Measurements from ENCODE around the gene CALHM3. TPM values are rescaled to one million over a fixed set of nuclear protein-coding genes. Genes with fewer than 3 reads are reported as not detected.
"Not testable (repeated sequence)": the region's sequence is repeated elsewhere in the genome, so short reads cannot be mapped to it uniquely, and the experiment has no call there.

CALHM3 gene
- total and polyA plus RNA-seq, 2 donors (not counting 3 experiments of a cell fraction or from before 2014, with no cell fraction given) = not detected

DNA sequence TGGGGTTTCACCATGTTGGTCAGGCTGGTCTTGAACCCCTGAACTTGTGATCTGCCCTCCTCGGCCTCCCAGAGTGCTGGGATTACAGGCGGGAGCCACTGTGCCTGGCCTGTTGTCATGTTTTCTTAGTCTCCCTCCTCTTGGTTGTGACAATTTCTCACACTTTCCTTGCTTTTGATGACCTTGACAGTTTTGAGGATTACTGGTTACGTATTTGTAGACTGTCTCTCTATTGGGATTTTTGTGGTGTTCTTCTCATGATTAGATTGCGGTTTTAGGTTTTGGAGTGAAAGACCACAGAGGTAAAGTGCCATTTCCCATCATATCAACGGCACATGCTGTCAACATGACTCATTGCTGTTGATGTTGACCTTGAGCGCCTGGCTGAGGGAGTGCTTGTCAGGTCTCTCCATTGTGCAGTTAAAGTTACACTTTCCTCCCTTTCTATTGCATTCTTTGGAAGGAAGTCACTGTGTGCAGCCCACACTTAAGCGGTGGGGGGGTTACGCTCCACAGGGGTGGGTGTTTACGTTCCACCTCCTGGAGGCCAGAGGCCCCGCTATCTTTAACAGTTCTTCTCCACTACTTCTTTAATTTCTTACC lies 25.2 kb upstream of the CALHM3 start:
- ChIA-PET POLR2A (interaction anchor here (0.6 to 0.7 kb wide), 2 partner anchors 241 to 344 kb away, joined by 5 to 9 read pairs; no protein-coding TSS in a partner anchor), CTCF (interaction anchor here (0.6 to 1.8 kb wide), 11 partner anchors 10 to 285 kb away, joined by 3 to 11 read pairs (median 3); no protein-coding TSS in a partner anchor)
- TF ChIP-seq, protein P1, sequence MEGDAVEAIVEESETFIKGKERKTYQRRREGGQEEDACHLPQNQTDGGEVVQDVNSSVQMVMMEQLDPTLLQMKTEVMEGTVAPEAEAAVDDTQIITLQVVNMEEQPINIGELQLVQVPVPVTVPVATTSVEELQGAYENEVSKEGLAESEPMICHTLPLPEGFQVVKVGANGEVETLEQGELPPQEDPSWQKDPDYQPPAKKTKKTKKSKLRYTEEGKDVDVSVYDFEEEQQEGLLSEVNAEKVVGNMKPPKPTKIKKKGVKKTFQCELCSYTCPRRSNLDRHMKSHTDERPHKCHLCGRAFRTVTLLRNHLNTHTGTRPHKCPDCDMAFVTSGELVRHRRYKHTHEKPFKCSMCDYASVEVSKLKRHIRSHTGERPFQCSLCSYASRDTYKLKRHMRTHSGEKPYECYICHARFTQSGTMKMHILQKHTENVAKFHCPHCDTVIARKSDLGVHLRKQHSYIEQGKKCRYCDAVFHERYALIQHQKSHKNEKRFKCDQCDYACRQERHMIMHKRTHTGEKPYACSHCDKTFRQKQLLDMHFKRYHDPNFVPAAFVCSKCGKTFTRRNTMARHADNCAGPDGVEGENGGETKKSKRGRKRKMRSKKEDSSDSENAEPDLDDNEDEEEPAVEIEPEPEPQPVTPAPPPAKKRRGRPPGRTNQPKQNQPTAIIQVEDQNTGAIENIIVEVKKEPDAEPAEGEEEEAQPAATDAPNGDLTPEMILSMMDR (IDR thresholded peaks at IDR 0.05; ENCODE audit: extremely low read depth in 1 of 2, insufficient read depth in 1 of 2, low read depth in 1 of 2, low read length in 2 of 2) = no peak
- TF ChIP-seq POLR2AphosphoS5 (IDR thresholded peaks at IDR 0.05; ENCODE audit: insufficient read depth, low read depth, low read length) = peak; percentile 94
- TF ChIP-seq JUN (IDR thresholded peaks at IDR 0.05; ENCODE audit: borderline replicate concordance, insufficient read depth, insufficient read length, low read depth) = peak; percentile 92
- TF ChIP-seq FOS (IDR thresholded peaks at IDR 0.05; ENCODE audit: borderline replicate concordance, insufficient read depth, low read length) = peak; percentile 95
- TF ChIP-seq MYC (IDR thresholded peaks at IDR 0.05; ENCODE audit: low read depth, low read length) = peak; percentile 14
- no peak for TF ChIP-seq POLR2A (IDR thresholded peaks at IDR 0.05; ENCODE audit: low read depth, low read length)
- peak; percentile 55 for TF ChIP-seq GATA2 (IDR thresholded peaks at IDR 0.05; ENCODE audit: insufficient read depth, insufficient read length, low read depth, low read length)
- TF ChIP-seq, protein P2, sequence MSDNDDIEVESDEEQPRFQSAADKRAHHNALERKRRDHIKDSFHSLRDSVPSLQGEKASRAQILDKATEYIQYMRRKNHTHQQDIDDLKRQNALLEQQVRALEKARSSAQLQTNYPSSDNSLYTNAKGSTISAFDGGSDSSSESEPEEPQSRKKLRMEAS (IDR thresholded peaks at IDR 0.05; ENCODE audit: insufficient read depth, insufficient read length) = peak; percentile 4
- no peak for TF ChIP-seq EZH2 (IDR thresholded peaks at IDR 0.05; ENCODE audit: borderline replicate concordance, low read depth, low read length, severe bottlenecking)
- H3K4me1 ChIP-seq (ENCODE audit: control insufficient read depth, extremely low read depth, insufficient read depth, low read length) = peaks cover 10% of the 10 kb centered on the region
- dilution Hi-C loops (cut with MboI; ENCODE audit: extremely low pct_ligation_motif_present, low sequenced_read_pairs) = no loop called here
- peak; percentile 94 for DNase-seq (ENCODE audit: low read depth, low spot score)
- no peak overlapping the region for H3K4me3 ChIP-seq (replicated peaks in 1 of 3; ENCODE audit: insufficient read depth in 1 of 3, low read depth in 1 of 3, low read length in 3 of 3)
- no peaks in the 10 kb centered on the region for H3K79me2 ChIP-seq (ENCODE audit: control insufficient read depth, insufficient read depth, low read length)
- H3K9ac ChIP-seq (replicated peaks; ENCODE audit: extremely low read depth, insufficient read depth, low read length) = peak overlapping the region; percentile 32
- no peaks in the 10 kb centered on the region for H3K9me3 ChIP-seq (replicated peaks; ENCODE audit: control insufficient read depth, insufficient read depth, low read length)
- peak overlapping the region; percentile 56 for H3K27ac ChIP-seq (ENCODE audit: insufficient read depth, low read depth, low read length)
- intact Hi-C loops (cut with micrococcal nuclease) = loop anchor here (5.0 kb wide), 1 partner anchor 78 kb away; no protein-coding TSS in a partner anchor
- H3K9me1 ChIP-seq (replicated peaks; ENCODE audit: control insufficient read depth, extremely low read depth, insufficient read depth, low read length) = no peaks in the 10 kb centered on the region
- peak overlapping the region; percentile 48 for H3K4me2 ChIP-seq (ENCODE audit: insufficient read depth, low read length)
- no peaks in the 10 kb centered on the region for H3K36me3 ChIP-seq (ENCODE audit: control insufficient read depth in 2 of 2, extremely low read depth in 1 of 2, insufficient read depth in 2 of 2, low read length in 2 of 2)
- H4K20me1 ChIP-seq (replicated peaks; ENCODE audit: control insufficient read depth, extremely low read depth, insufficient read depth, low read length) = no peaks in the 10 kb centered on the region
- BruUV-seq (replicated peaks) = no TSS peak
- peak overlapping the region; percentile 35 for H2AFZ ChIP-seq (ENCODE audit: low read depth, low read length)
- FAIRE-seq = peak; percentile 100
- peaks cover 2 to 17% of the 10 kb centered on the region in 2 experiments for H3K27me3 ChIP-seq (ENCODE audit: control insufficient read depth in 2 of 2, insufficient read depth in 2 of 2, low read length in 2 of 2)

DNA sequence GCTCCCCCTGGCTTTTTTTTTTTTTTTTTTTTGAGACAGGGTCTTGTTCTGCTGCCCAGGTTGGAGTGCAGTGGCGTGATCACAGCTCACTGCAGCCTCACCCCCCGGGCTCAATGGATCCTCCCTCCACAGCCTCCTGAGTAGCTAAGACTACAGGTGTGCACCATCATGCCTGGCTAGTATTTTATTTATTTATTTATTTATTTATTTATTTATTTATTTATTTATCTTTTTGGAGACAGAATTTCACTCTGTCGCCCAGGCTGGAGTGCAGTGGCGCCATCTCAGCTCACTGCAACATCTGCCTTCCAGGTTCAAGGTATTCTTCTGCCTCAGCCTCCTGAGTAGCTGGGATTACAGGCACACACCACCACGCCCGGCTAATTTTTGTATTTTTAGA lies 24.7 kb upstream of the CALHM3 start:
- intact Hi-C loops (cut with micrococcal nuclease) = loop anchor here (5.0 kb wide), 1 partner anchor 79 kb away; no protein-coding TSS in a partner anchor
- H3K4me2 ChIP-seq (ENCODE audit: insufficient read depth, low read length); H3K9me3 ChIP-seq (replicated peaks; ENCODE audit: control insufficient read depth, insufficient read depth, low read length); FAIRE-seq; H3K4me3 ChIP-seq (replicated peaks in 1 of 3; ENCODE audit: insufficient read depth in 1 of 3, low read depth in 1 of 3, low read length in 3 of 3); H3K36me3 ChIP-seq (ENCODE audit: control insufficient read depth in 2 of 2, extremely low read depth in 1 of 2, insufficient read depth in 2 of 2, low read length in 2 of 2); H2AFZ ChIP-seq (ENCODE audit: low read depth, low read length); dilution Hi-C loops (cut with MboI; ENCODE audit: extremely low pct_ligation_motif_present, low sequenced_read_pairs); H3K79me2 ChIP-seq (ENCODE audit: control insufficient read depth, insufficient read depth, low read length); DNase-seq (ENCODE audit: low read depth, low spot score); BruUV-seq (replicated peaks); H3K9me1 ChIP-seq (replicated peaks; ENCODE audit: control insufficient read depth, extremely low read depth, insufficient read depth, low read length); H4K20me1 ChIP-seq (replicated peaks; ENCODE audit: control insufficient read depth, extremely low read depth, insufficient read depth, low read length); H3K9ac ChIP-seq (replicated peaks; ENCODE audit: extremely low read depth, insufficient read depth, low read length): not testable (repeated sequence)
- POLR2A ChIA-PET = interaction anchor here (0.6 kb wide), 1 partner anchor 183 kb away, joined by 3 read pairs; no protein-coding TSS in a partner anchor
- CTCF ChIA-PET = interaction anchor here (1.0 to 1.6 kb wide), 4 partner anchors 12 to 89 kb away, joined by 3 to 5 read pairs (median 4); no protein-coding TSS in a partner anchor
- Histone ChIP-seq H3K4me1 (ENCODE audit: control insufficient read depth, extremely low read depth, insufficient read depth, low read length) (peaks cover 10% of the 10 kb centered on the region), H3K27ac (ENCODE audit: insufficient read depth, low read depth, low read length) (peak overlapping the region; percentile 46), H3K27me3 (ENCODE audit: control insufficient read depth in 2 of 2, insufficient read depth in 2 of 2, low read length in 2 of 2) (peaks cover 6 to 19% of the 10 kb centered on the region in 2 experiments)
